Activated T-cell treated with anti-CD3 and anti-CD28 coated beads for 48 hours (primary cell): ENCODE data around the gene RREB1.
A peak's percentile ranks its signal among the peaks of the same experiment; 100 is the strongest.

ENCODE experiments used
- DNase-seq: peaks from one replicate; pipeline ENCODE4 v3.0.0-alpha.2; 2020; ENCODE audit warnings: low read depth

Gene RREB1

GRCh38 chr6:7245668-7246393 is 138.1 kb downstream of the RREB1 start:
- DNase-seq: no peak

GRCh38 chr6:7246401-7247178 is 138.8 kb downstream of the RREB1 start:
- no peak for DNase-seq

- DNase-seq: no peak
Measured at GRCh38 chr6:7247179-7247456, 139.4 kb downstream of the RREB1 start.

GRCh38 chr6:7247828-7248227 is 140.1 kb downstream of the RREB1 start:
- DNase-seq: no peak

GRCh38 chr6:7249391-7249790 is 141.6 kb downstream of the RREB1 start:
- no peak for DNase-seq

- DNase-seq: no peak
Measured at GRCh38 chr6:7249946-7250643, 142.3 kb downstream of the RREB1 start.

GRCh38 chr6:7250812-7251211 is 143.1 kb downstream of the RREB1 start:
- DNase-seq: no peak

- DNase-seq: no peak
Measured at GRCh38 chr6:7251646-7252260, 144.0 kb downstream of the RREB1 start.

GRCh38 chr6:7252390-7252789 is 144.6 kb downstream of the RREB1 start:
- DNase-seq: no peak

GRCh38 chr6:7254980-7255835 is 147.4 kb downstream of the RREB1 start:
- DNase-seq: no peak

- DNase-seq: no peak
Measured at GRCh38 chr6:7255918-7256317, 148.2 kb downstream of the RREB1 start.

- DNase-seq: no peak
Measured at GRCh38 chr6:7256785-7257184, 149.0 kb downstream of the RREB1 start.

- DNase-seq: no peak
Measured at GRCh38 chr6:7257521-7258230, 149.9 kb downstream of the RREB1 start.

GRCh38 chr6:7258231-7258763 is 150.5 kb downstream of the RREB1 start:
- DNase-seq: no peak

GRCh38 chr6:7260291-7261031 is 152.7 kb downstream of the RREB1 start:
- DNase-seq: no peak

GRCh38 chr6:7261032-7261841 is 153.5 kb downstream of the RREB1 start:
- peak; percentile 46 for DNase-seq

- no peak for DNase-seq
Measured at GRCh38 chr6:7261852-7262461, 154.2 kb downstream of the RREB1 start.

- DNase-seq: no peak
Measured at GRCh38 chr6:7262746-7263518, 155.2 kb downstream of the RREB1 start.
